Immature natural killer cell (primary cell): ENCODE measurements around the gene MATN4. TPM values are rescaled to one million over a fixed set of nuclear protein-coding genes. Genes with fewer than 3 reads are reported as not detected.
A peak's percentile ranks its signal among the peaks of the same experiment; 100 is the strongest.

Source experiments
- DNase-seq, 3 donors: peaks; one replicate each; pipeline ENCODE4 v3.0.0; 2022; ENCODE audit warnings: mixed read lengths in 1 of 3
- H3K27ac Mint-ChIP-seq, 6 donors: one replicate each; pipeline ENCODE4 v1.8.0; 2020; ENCODE audit warnings: mixed read lengths in 6 of 6, mild to moderate bottlenecking in 5 of 6, inconsistent platforms in 4 of 6, moderate library complexity in 3 of 6
- H3K27me3 Mint-ChIP-seq, 3 donors: one replicate each; pipeline ENCODE4 v1.8.0; 2020 to 2021; ENCODE audit warnings: low read depth in 3 of 3, mild to moderate bottlenecking in 3 of 3, mixed read lengths in 3 of 3, moderate library complexity in 3 of 3, inconsistent platforms in 1 of 3
- H3K36me3 Mint-ChIP-seq, 3 donors: one replicate each; pipeline ENCODE4 v1.8.0; 2020; ENCODE audit warnings: mixed read lengths in 3 of 3, inconsistent platforms in 2 of 3, mild to moderate bottlenecking in 2 of 3
- H3K4me1 Mint-ChIP-seq, 2 donors: one replicate each; pipeline ENCODE4 v1.8.0; 2020; ENCODE audit warnings: inconsistent platforms in 2 of 2, mild to moderate bottlenecking in 2 of 2, mixed read lengths in 2 of 2, moderate library complexity in 1 of 2
- H3K4me3 Mint-ChIP-seq, 5 donors: one replicate each; pipeline ENCODE4 v1.8.0; 2020; ENCODE audit warnings: mild to moderate bottlenecking in 5 of 5, mixed read lengths in 5 of 5, inconsistent platforms in 3 of 5, moderate library complexity in 3 of 5
- H3K9me3 Mint-ChIP-seq, 6 donors: one replicate each; pipeline ENCODE4 v1.8.0; 2020; ENCODE audit warnings: mild to moderate bottlenecking in 6 of 6, mixed read lengths in 6 of 6, inconsistent platforms in 4 of 6, moderate library complexity in 3 of 6
- polyA plus RNA-seq, 3 donors: library from polyadenylated mRNA; unstranded; fragments of 300-500 nt; fragmentation: Illumina TruSeq; gene quantifications; one replicate each; pipeline ENCODE4 v1.2.3, GENCODE V29; 2021

Gene MATN4
- polyA plus RNA-seq, 3 donors from 2014 or later, result not detected

DNA sequence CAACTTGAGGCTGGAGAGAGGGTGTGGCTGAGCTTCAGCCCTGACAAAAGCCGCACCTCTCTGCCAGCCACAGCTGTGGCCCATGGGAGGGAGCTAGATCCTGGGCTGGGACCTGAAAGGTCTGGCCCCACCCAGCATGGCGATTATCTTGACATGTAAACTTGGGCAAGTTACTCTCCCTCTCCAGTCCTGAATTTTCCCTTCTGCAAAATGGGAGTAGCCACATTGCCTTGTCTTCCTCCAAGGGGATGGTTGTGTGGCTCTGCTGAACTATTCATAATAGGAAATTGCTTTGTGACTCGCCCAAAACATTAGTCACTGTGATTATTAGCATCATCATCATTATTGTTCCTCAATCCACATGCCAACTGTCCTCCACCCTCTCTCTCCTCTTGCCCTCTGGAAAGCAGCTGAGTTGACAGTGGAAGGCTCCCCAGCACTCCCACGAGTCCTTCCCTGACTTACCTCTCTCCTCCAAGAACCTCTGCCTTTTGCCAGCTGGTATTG, 24.5 kb downstream of the MATN4 start:
- H3K4me1 Mint-ChIP-seq, result no peaks in the 10 kb centered on the region
- H3K9me3 Mint-ChIP-seq, result peaks cover 0 to 1% (median 0%) of the 10 kb centered on the region in 6 donors
- peaks cover 2 to 14% (median 6%) of the 10 kb centered on the region in 3 donors for H3K27me3 Mint-ChIP-seq
- no peak overlapping the region for H3K4me3 Mint-ChIP-seq
- DNase-seq, result no peak
- peak overlapping the region in 1 of 6 donors; percentile 27 for H3K27ac Mint-ChIP-seq
- no peaks in the 10 kb centered on the region for H3K36me3 Mint-ChIP-seq

DNA sequence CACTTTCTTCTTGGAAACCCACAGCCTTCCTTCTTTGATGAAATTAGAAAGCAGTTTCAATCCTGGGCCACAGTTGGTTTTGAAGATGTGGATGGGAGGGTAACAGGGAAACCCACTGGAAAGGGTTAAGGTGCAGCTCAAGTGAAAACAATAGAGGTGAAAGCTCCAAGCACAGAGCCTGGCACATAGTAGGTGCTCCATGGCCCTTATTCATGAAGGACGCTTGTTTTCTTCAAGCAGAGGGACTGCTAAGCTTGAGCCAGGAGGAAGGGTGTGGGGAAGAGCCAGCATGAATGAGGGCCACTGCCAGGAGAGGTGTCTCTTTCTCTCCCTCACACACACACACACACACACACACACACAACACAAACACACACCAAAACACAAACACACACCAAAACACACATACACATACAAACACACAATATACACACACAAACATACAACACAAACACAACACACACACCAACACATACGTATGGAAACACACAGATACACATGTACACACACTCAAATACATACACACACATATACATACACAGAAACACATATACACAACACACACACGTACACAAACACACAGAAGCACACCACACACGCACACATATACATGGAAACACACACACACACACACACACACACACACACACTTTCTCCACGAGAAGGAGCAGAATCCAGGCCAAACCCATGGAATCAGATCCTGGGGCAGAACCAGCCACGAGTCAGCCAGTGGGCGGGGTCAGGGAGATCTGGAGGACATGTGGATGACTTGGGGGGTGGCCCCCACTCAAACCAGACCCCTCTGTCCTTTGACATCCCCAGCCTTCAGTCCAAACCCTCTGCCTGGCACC, 25.2 kb downstream of the MATN4 start:
- H3K4me3 Mint-ChIP-seq, result no peak overlapping the region
- H3K27ac Mint-ChIP-seq, result no peak overlapping the region
- H3K27me3 Mint-ChIP-seq, result peaks cover 2 to 14% (median 6%) of the 10 kb centered on the region in 3 donors
- H3K9me3 Mint-ChIP-seq, result peaks cover 0 to 1% (median 0%) of the 10 kb centered on the region in 6 donors
- no peaks in the 10 kb centered on the region for H3K36me3 Mint-ChIP-seq
- no peaks in the 10 kb centered on the region for H3K4me1 Mint-ChIP-seq
- no peak for DNase-seq

DNA sequence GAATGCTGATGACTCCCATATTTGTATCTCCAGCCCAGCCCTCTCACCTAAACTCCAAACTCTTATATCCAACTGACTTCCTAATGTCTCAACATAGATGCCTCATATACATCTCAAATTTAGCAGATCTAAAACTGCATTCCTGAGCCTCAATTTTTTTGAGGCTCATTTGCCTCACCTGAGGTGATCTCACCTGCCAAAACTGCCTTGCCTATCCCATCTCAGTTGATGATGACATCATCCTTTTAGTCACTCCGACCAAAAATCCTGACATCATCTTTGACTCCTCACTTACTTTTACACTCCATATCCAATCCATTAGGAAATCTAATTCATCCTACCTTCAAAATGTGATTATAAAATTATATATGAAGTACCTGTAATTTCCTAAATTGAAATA, 28.1 kb downstream of the MATN4 start:
- Mint-ChIP-seq H3K9me3 (peaks cover 0 to 1% (median 0%) of the 10 kb centered on the region in 6 donors), H3K4me3 (no peak overlapping the region), H3K27ac (no peak overlapping the region), H3K27me3 (peaks cover 2 to 16% (median 10%) of the 10 kb centered on the region in 3 donors), H3K36me3 (no peaks in the 10 kb centered on the region), H3K4me1 (no peaks in the 10 kb centered on the region)
- DNase-seq, result no peak

DNA sequence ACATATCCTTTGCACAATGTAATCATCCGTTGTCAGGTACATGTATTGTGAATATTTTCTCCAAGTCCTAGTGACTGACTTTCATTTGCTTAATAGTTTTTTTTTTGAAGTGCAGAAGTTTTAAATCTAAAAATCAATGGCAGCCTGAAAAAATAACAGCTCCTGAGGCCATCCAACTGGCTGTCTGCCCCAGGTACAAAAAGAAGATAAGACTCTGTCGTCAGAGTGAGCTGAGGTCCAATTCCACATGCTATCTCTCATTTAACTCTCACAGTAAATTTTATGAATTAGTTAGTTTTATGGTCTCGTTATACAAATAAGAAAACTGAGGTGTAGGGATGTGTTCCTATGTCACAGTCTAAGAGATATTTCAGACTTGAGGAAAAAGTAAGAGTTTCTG, 32.8 kb downstream of the MATN4 start:
- no peaks in the 10 kb centered on the region for H3K36me3 Mint-ChIP-seq
- no peaks in the 10 kb centered on the region for H3K4me1 Mint-ChIP-seq
- peaks cover 0 to 1% (median 0%) of the 10 kb centered on the region in 6 donors for H3K9me3 Mint-ChIP-seq
- no peak overlapping the region for H3K27ac Mint-ChIP-seq
- H3K4me3 Mint-ChIP-seq, result no peak overlapping the region
- no peak for DNase-seq
- H3K27me3 Mint-ChIP-seq, result peaks cover 4 to 9% (median 7%) of the 10 kb centered on the region in 3 donors

DNA sequence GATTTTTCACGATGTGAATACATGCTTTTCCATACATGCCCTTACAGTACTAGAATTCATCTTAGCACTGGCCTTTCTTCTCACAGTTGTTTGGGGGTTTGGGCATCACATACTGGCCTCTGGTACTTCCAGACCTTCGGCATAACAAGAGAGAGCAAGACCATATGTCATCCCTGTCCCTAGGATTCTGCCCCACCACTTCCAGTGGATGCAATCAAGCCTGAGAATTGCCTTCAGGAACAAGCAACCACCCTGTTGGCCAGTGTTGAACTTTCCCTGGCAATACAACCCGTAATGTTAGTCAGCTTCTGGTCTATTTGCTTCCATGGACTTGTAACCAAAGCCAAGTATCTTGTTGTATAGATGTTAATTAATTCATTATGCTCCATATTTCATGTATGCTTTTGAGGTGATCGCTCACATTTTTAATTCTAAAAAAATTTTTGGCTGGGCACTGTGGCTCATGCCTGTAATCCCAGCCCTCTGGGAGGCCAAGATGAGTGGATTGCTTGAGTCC, 38.3 kb downstream of the MATN4 start:
- no peaks in the 10 kb centered on the region for H3K36me3 Mint-ChIP-seq
- H3K9me3 Mint-ChIP-seq, result no peaks in the 10 kb centered on the region
- no peak for DNase-seq
- no peak overlapping the region for H3K27ac Mint-ChIP-seq
- H3K4me1 Mint-ChIP-seq, result no peaks in the 10 kb centered on the region
- H3K27me3 Mint-ChIP-seq, result peaks cover 7 to 10% (median 7%) of the 10 kb centered on the region in 3 donors
- no peak overlapping the region for H3K4me3 Mint-ChIP-seq

DNA sequence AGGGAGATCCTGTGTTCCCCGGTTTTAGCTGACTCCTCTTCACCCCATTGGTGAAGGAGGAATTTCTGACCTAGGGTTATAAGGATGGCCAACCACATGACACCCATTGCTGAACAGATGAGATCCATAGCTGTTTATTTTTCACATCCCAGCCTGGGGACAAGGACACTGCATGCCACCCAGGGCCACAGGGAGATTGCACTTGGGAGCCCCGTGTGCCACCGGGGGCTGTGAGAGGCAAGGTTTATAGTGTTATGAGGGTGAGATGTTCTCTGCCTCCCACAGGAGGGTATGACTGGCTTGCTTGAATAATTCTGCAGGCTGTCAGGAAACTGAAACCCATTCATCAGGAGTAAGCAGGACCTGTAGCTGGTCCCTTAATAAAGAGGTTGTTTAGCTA, 39.0 kb downstream of the MATN4 start:
- Mint-ChIP-seq H3K27me3 (peaks cover 7 to 10% (median 7%) of the 10 kb centered on the region in 3 donors), H3K36me3 (no peaks in the 10 kb centered on the region), H3K4me3 (no peak overlapping the region), H3K27ac (no peak overlapping the region), H3K4me1 (no peaks in the 10 kb centered on the region), H3K9me3 (no peaks in the 10 kb centered on the region)
- DNase-seq, result no peak

DNA sequence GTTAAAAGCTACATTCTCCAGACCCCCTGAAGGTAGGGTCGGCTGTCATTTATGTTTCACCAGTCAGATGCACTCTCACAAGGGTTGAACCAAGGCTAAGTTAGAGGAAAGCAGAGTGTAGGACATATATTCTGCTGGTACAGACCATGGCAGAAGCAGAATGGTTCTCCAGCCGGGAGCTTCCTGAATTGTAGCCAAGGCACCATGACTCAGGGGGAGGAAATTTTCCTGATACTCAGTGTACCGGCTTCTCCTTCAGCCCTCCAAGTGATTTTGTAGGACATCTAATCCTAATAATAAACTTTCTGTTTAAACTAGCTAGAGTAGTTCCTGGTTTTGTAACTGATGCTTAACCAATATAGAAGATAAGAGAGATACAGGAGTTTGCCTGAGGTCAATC, 39.6 kb downstream of the MATN4 start:
- Mint-ChIP-seq H3K4me1 (no peaks in the 10 kb centered on the region), H3K27ac (no peak overlapping the region), H3K36me3 (no peaks in the 10 kb centered on the region), H3K27me3 (peaks cover 7 to 10% (median 7%) of the 10 kb centered on the region in 3 donors), H3K4me3 (no peak overlapping the region), H3K9me3 (no peaks in the 10 kb centered on the region)
- no peak for DNase-seq

DNA sequence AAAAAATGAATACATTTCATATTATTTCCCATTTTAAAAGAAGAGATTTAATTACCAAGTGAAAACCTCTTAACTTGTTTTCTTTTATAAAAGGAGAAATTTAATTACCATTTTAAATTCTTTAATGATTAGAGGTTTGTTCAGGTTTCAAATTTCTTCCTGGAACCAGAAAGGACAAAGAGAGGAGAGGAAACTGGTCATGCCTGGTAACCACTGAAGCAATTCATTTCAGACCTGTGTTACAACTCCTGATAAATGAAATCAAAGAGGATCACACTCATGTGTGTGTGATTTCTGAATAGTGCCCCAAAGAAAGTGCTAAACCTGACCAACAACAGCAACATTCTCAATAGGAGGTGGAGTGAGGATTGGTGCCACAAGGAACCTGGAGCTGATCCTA, 41.1 kb downstream of the MATN4 start:
- no peaks in the 10 kb centered on the region for H3K36me3 Mint-ChIP-seq
- no peak for DNase-seq
- H3K9me3 Mint-ChIP-seq, result no peaks in the 10 kb centered on the region
- H3K27me3 Mint-ChIP-seq, result peaks cover 7 to 12% (median 7%) of the 10 kb centered on the region in 3 donors
- H3K4me3 Mint-ChIP-seq, result no peak overlapping the region
- H3K27ac Mint-ChIP-seq, result no peak overlapping the region
- no peaks in the 10 kb centered on the region for H3K4me1 Mint-ChIP-seq

DNA sequence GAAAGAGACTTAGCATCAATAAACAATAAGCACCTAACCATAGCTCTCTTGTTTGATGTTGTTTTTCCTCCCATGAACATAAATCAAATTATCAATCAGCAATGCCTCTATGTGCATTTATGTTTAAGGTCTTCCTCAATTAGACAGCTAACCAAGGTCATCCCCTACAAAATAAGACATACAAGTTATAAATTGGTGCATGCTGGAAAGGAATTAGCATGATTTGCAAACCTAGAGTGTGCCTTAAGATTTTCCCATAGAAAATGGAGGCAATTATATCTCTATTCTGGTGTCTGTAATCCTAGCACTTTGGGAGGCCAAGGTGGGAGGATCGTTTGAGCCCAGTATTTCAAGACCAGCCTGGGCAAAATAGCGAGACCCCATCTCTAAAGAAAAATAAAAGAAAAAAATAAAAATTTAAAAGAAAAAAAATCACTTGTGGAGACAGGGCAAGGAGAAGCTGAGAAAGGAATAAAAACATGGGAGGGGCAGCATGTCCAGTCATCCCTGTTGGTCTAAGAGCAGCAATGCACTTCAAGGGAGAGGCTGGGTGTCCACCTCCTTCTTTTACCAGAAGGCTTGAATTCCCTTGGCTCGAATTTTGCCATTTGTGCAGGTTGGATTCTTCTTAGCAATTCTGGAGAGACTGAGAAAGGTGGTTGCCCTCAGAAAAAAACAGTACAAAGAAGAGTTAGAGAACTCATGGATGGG, 44.4 kb downstream of the MATN4 start:
- peaks cover 4 to 9% (median 5%) of the 10 kb centered on the region in 3 donors for H3K27me3 Mint-ChIP-seq
- no peaks in the 10 kb centered on the region for H3K4me1 Mint-ChIP-seq
- no peaks in the 10 kb centered on the region for H3K36me3 Mint-ChIP-seq
- H3K4me3 Mint-ChIP-seq, result no peak overlapping the region
- H3K9me3 Mint-ChIP-seq, result no peaks in the 10 kb centered on the region
- H3K27ac Mint-ChIP-seq, result no peak overlapping the region
- no peak for DNase-seq

DNA sequence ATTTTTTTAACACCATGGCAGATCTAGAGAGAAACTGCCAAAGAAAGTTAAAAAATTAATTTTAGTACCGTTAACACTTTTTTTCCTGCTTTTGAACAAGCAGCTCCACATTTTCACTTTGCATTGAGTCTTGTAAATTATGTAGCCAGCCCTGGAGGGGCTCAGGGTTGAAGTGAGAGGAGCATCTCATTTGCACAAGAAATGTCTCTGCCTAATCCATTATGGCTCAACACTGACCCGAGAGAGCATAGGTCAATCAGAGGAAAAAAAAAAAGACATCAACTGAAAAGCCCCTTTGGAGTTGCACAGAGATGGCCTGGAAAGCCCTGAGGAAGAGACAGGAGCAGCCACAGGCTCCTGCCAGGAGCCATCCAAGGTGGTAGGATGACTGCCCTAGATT, 49.4 kb downstream of the MATN4 start:
- H3K4me3 Mint-ChIP-seq, result no peak overlapping the region
- peaks cover 4 to 11% (median 7%) of the 10 kb centered on the region in 3 donors for H3K27me3 Mint-ChIP-seq
- no peak for DNase-seq
- no peak overlapping the region for H3K27ac Mint-ChIP-seq
- H3K36me3 Mint-ChIP-seq, result no peaks in the 10 kb centered on the region
- H3K4me1 Mint-ChIP-seq, result no peaks in the 10 kb centered on the region
- H3K9me3 Mint-ChIP-seq, result no peaks in the 10 kb centered on the region

DNA sequence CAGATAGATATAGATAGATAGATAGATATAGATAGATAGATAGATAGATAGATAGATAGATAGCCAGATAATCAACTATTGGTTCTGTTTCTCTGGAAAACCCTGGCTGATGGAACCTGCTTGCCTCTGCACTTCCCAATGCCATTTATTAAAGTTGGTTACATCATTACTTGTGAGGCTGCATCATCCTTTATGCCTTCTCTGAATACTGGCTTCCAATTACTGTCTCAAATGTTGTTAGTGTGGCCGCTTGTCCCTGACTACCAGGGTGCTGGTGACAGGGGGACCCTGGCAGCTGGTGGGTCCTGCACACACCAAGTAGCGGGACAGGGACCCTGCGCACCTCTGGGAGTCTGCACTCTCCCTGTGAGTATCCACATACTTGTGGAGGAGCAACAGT, 49.8 kb downstream of the MATN4 start:
- Mint-ChIP-seq H3K27me3 (peaks cover 4 to 11% (median 7%) of the 10 kb centered on the region in 3 donors), H3K36me3 (no peaks in the 10 kb centered on the region), H3K4me1 (no peaks in the 10 kb centered on the region), H3K27ac (no peak overlapping the region), H3K4me3 (no peak overlapping the region), H3K9me3 (no peaks in the 10 kb centered on the region)
- DNase-seq, result no peak

DNA sequence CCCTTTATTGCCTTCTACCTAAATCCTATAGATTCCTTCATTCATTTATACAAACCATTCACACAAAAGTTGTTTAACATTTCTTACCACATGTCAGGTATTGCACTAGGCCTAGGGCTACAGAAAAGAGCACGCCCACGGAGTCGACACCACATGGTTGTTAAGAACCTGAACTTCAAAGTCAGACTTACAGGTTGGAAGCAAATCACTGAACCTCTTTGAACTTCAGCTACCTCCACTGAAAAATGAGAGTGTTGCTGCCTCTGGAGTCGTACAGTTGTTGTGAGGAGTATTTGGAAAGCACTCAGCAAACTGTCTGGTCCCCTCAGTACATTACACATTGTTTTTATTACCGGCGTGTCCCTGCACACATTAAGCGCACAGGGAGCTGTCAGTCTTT, 50.4 kb downstream of the MATN4 start:
- no peaks in the 10 kb centered on the region for H3K9me3 Mint-ChIP-seq
- no peaks in the 10 kb centered on the region for H3K36me3 Mint-ChIP-seq
- H3K4me3 Mint-ChIP-seq, result no peak overlapping the region
- H3K27ac Mint-ChIP-seq, result no peak overlapping the region
- peaks cover 3 to 11% (median 5%) of the 10 kb centered on the region in 3 donors for H3K27me3 Mint-ChIP-seq
- no peak for DNase-seq
- H3K4me1 Mint-ChIP-seq, result no peaks in the 10 kb centered on the region

DNA sequence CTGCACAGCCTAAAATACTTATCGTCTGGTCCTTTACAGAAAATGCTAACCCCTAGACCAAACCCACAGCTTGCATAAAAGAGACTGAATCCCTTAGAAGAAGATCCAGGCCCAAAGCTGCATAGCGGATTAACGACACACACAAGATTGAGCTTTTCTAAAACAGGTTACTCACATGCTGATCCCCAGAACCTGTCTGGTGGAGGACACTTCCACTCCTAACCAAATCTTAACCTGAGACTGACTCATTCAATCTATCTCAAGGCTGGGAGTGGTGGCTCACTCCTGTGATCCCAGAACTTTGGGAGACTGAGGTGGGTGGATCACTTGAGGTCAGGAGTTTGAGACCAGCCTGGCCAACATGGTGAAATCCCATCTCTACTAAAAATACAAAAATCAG, 50.9 kb downstream of the MATN4 start:
- peaks cover 3 to 11% (median 8%) of the 10 kb centered on the region in 3 donors for H3K27me3 Mint-ChIP-seq
- H3K36me3 Mint-ChIP-seq, result no peaks in the 10 kb centered on the region
- H3K27ac Mint-ChIP-seq, result no peak overlapping the region
- no peaks in the 10 kb centered on the region for H3K9me3 Mint-ChIP-seq
- no peaks in the 10 kb centered on the region for H3K4me1 Mint-ChIP-seq
- H3K4me3 Mint-ChIP-seq, result no peak overlapping the region
- DNase-seq, result no peak
